ENCODE measurements around the gene FAM135A.

- no peak for TF ChIP-seq CTCF (conservative IDR thresholded peaks at IDR 0.05 in 1 of 2, IDR thresholded peaks at IDR 0.05 in 1 of 2; ENCODE audit: extremely low read depth in 1 of 2, insufficient read depth in 1 of 2, low read depth in 1 of 2, low read length in 2 of 2)
- no peak for TF ChIP-seq EZH2 (IDR thresholded peaks at IDR 0.05; ENCODE audit: borderline replicate concordance, low read length)
Observed at GRCh38 chr6:70377372-70377771, 35.9 kb upstream of the FAM135A start.

Measured in mammary epithelial cell (primary cell).